GM12872 (cell line): ENCODE measurements around the gene TIAM2.

Experiments
- CTCF ChIP-seq: IDR thresholded peaks from 3 replicates; pipeline ENCODE4 v1.5.1; 2011; ENCODE audit warnings: low read depth, mild to moderate bottlenecking, low read length, moderate library complexity; ENCODE audit not compliant: insufficient read depth

TIAM2 gene

GRCh38 chr6:155190677-155191076 lies 195.6 kb downstream of the TIAM2 start:
- no peak for TF ChIP-seq CTCF

GRCh38 chr6:155193526-155193925 lies 198.4 kb downstream of the TIAM2 start:
- TF ChIP-seq CTCF, result no peak

GRCh38 chr6:155194399-155194798 lies 199.3 kb downstream of the TIAM2 start:
- no peak for TF ChIP-seq CTCF

GRCh38 chr6:155195903-155196302 lies 200.8 kb downstream of the TIAM2 start:
- TF ChIP-seq CTCF, result no peak

- TF ChIP-seq CTCF, result no peak
These were observed 201.8 kb downstream of the TIAM2 start for GRCh38 chr6:155196911-155197310.

GRCh38 chr6:155197932-155198331 lies 202.8 kb downstream of the TIAM2 start:
- TF ChIP-seq CTCF, result no peak

- TF ChIP-seq CTCF, result no peak
These were observed 204.9 kb downstream of the TIAM2 start for GRCh38 chr6:155200012-155200411.
